Left forelimb (tissue), 1 donor: ENCODE data around the gene ARHGDIB.

Experiments
- DNase-seq: peaks from one replicate; pipeline ENCODE4 v3.0.0-alpha.2; 2018; ENCODE audit warnings: low spot score

The ARHGDIB gene

DNA sequence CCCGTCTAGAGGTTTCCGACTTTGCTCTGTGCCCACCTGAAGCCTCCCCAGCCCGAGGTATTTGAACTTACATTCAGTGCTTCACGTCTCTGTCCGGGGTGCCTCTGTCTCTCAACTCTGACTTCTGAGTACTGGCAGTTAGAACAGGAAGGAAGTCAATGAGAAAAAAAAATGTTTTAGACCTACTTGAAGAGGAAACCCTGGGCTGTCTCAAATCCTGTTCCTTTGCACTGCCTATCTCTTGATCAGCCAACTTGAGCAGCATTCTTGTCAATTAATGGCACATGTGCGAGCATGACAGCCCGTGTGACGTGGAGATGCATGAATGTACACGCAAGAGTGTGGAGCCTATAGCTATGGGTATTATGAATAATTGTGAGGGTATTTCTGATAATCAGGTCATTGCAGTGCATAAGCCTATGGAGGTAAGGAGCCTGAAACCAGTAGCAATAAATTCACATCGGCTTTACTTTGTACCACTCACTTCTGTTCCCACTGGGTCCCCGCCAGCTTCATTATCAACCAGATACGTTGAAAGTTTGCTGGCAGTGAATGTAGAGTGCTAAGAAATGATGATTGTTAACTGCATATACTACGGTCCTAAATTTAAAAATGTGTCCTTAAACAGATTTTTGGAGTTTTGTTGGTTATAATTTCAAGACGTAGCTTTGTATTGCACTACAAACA lies at the start of gene ARHGDIB:
TSS of gene ARHGDIB (minus strand) at position 136 of the 687 bp plus-strand sequence. CDS start 10,889 bp downstream, outside the sequence.
- no peak for DNase-seq

DNA sequence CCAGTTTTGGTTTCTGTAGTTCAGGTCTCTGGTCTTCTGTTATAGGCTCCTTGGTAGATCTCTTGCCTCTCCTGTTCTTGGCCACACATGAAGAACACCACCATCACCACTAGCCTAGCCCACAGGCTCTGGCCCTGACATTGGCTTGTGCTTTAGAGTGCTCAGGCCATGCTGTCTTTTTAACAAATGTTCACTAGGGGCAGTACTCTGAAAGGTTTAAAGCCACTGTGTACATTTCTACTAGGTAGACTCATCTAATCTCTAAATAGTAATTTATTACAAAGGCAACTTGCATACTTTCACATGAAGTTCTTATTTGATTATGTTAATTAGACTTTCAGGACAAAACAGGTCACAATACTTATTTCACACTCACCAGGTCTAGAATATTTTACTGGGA lies 49.8 kb upstream of the ARHGDIB start:
- no peak for DNase-seq

DNA sequence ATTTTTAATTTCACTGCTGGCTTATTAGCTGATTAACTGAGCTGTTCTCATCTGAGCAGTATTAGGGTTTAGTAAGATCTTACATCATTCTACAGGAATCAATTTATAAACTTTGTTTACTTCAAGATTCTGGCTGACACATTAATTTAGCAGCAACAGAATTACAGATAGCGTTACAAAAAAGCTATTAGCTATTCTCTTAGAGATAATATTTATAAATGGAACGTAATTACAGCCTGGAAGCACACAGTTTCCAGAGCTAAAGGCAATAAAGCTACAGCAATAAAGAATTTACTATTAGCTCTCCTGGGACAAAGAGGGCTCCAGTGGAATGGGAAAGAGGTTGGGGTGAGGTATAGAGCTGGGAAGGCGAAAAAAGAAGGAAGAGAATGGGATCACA lies 46.1 kb upstream of the ARHGDIB start:
- DNase-seq: no peak

GRCh38 chr12:15005064-15005463 lies 43.7 kb upstream of the ARHGDIB start:
- DNase-seq: no peak

DNA sequence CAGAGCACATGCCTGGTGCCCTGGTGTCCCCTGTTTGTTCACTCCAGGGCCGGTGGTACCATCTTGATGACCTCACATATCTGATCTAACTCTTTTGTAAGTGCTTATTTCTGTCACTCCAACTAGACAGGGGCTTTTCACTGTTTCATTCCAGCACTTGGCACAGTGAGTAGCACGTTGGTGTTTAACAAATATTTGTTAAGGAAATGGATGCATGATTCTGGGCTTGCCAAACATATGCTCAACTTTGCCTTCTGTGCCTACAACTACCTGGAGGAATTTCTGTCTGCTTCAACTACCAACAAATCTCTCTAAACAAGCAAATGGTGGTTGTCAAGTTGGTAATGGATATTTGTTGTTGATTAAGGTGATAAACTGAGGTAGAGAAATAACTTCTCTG lies 43.0 kb upstream of the ARHGDIB start:
- DNase-seq: no peak

GRCh38 chr12:15001733-15002382 lies 40.5 kb upstream of the ARHGDIB start:
- no peak for DNase-seq

DNA sequence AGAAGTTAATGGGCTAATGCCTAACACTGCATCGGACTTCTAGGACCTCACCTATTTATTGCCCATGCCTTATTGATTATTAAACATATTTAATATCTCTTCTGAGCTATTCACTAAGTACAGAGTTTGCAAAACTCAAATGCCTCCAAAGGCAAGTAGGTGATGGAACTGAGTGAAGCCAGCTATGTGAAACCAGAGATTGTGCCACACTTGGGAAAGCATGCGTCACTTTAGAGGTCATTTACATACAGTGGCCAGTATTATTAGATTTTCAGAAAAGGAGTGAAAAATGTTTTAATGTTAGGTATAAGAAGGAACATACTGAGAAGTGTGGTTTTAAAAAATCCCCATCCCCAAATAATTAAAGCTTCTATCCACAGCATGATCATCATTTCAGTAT lies 39.2 kb upstream of the ARHGDIB start:
- no peak for DNase-seq

GRCh38 chr12:14999695-15000365 lies 38.4 kb upstream of the ARHGDIB start:
- DNase-seq: no peak

- no peak for DNase-seq
These were observed 37.8 kb upstream of the ARHGDIB start for GRCh38 chr12:14999021-14999694.

DNA sequence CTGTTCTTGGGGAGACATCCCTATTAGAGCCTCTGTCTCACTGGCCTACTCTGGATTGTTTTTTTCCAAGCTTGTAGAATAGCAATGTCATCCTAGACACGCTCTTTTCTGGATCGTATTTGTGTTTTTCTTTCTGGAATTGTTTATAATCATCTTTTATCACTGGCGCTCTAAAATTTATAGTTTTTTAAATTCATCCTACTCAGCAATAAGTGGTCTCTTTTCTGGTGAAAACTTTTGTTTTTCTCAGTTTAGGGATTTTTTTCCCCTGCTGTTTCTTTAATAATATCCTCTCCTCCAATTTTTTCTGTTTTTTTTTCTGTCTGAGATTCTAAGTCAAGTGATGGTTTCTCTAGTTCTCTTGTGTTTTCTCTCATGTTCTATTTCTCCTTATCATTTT lies 36.6 kb upstream of the ARHGDIB start:
- DNase-seq: no peak

GRCh38 chr12:14995583-14996425 lies 34.4 kb upstream of the ARHGDIB start:
- no peak for DNase-seq

GRCh38 chr12:14994610-14995009 lies 33.2 kb upstream of the ARHGDIB start:
- no peak for DNase-seq

- no peak for DNase-seq
These were observed 32.3 kb upstream of the ARHGDIB start for GRCh38 chr12:14993537-14994266.

DNA sequence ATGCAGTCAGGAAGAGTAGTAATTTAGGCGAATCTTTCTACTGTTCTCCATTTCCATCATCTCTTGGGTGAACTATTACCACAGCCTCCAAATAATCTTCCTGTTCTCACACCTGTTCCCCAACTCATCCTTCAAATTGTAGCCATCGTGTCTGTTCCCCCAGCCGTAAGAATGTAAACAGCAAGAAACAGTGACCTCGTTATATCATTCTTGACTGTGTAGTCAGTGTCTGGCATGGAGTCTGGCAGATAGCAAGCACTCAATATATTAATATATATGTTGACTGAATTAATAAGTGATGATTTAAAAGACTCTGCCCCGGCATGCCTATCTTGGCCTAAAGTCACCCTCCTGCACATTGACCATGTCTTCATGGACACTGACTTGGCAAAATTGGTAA lies 31.7 kb upstream of the ARHGDIB start:
- DNase-seq: no peak

DNA sequence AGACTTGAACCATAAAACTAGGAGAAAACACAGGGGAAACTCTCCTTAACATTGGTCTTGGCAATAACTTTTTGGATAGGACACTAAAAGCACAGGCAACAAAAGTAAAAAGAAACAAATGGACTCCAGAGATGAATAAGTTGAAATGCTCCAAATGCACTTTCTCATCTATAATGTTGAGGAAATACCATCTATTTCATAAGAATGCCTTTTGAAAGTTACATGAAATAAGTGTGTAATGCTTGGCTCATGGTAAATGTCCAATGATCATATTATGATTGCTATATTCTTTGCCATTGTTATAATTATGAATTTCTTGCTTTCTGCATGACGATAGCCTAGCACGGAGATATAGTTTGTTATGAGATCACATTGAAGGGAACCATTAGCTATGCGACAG lies 31.3 kb upstream of the ARHGDIB start:
- no peak for DNase-seq

GRCh38 chr12:14991069-14991468 lies 29.7 kb upstream of the ARHGDIB start:
- DNase-seq: no peak

DNA sequence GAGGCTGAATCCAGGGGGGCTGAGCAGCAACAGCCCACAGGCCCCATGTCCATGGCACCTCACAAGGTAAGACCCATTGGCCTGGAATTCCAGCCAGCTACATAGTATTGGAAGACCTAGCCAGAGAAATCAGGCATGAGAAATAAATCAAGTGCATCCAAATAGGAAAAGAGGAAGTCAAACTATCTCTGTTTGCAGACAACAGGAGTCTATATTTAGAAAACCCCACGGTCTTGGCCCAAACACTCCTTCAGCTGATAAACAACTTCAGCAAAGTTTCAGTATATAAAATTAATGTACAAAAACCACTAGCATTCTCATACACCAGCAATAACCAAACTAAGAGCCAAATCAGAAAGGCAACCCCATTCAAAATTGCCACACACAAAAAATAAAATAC lies 28.4 kb upstream of the ARHGDIB start:
- no peak for DNase-seq

DNA sequence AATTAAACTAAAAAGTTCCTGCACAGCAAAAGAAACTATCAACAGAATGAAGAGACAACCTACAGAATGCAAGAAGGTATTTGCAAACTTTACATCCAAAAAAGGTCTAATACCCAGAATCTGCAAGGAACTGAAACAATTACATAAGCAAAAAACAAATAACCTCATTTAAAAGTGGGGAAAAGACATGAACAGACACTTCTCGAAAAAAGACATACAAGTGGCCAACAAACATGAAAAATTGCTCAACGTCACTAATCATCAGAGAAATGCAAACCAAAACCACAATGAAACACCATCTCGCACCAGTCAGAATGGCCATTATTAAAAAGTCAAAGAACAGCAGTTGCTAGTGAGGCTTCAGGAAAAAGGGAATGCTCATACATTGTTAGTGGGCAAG lies 26.6 kb upstream of the ARHGDIB start:
- DNase-seq: no peak

- DNase-seq: no peak
These were observed 25.0 kb upstream of the ARHGDIB start for GRCh38 chr12:14986449-14986848.

DNA sequence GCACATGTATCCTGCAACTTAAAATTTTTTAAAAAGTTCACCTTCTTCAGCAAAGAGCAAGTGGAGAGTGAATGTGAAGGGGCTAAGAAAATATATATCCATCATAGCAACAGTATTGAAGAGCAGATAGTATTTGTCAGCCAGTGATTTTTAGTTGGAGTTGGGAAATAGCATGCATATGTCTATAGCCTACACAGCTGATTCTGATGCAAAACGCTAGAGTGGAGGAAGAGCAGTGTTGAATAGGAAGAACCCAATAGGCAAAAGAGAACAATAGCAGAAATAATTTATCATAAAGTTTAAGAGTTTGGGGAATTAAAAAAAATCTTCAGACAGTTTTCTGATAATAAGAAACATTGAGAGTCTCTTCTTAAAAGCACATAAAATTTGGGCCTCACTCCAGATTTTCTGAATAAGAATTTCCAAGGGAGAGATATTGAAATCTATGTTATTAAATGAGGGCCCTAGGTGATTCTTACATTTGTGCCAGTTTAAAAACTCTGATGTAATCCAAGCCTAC lies 23.4 kb upstream of the ARHGDIB start:
- DNase-seq: no peak

DNA sequence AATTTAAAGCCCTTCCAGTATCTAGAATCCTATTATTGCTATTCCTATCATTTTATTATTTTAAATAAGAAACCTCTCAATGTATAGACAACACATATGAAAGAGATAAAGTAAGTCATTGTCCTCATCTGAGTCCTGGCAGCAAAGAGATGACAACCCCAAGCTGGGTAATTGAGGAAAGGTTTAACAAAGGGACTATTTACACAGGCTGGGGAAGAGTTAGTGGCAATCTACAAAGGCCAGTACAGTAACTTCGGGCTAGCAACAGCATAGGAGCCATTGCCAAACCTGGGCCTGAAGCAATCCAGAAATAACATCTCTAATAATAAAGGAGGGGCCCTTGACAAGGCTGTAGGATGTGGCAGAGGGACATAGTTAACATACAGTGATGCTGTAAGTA lies 22.6 kb upstream of the ARHGDIB start:
- DNase-seq: no peak
